Left forelimb (tissue), 1 donor: ENCODE data around the gene VDAC1.
"Not testable (repeated sequence)": the region's sequence is repeated elsewhere in the genome, so short reads cannot be mapped to it uniquely, and the experiment has no call there.

Source experiments
- DNase-seq: peaks from one replicate; pipeline ENCODE4 v3.0.0-alpha.2; 2018; ENCODE audit warnings: low spot score

VDAC1 gene

GRCh38 chr5:133967698-133968203, 37.0 kb downstream of the VDAC1 start:
- no peak for DNase-seq

- no peak for DNase-seq
These were observed 37.7 kb downstream of the VDAC1 start for GRCh38 chr5:133967124-133967523.

GRCh38 chr5:133966090-133966489, 38.7 kb downstream of the VDAC1 start:
- no peak for DNase-seq

- DNase-seq = no peak
These were observed 41.2 kb downstream of the VDAC1 start for GRCh38 chr5:133963493-133964128.

GRCh38 chr5:133962801-133963476, 41.8 kb downstream of the VDAC1 start:
- no peak for DNase-seq

- DNase-seq = no peak
These were observed 42.6 kb downstream of the VDAC1 start for GRCh38 chr5:133962131-133962530.

- DNase-seq = no peak
These were observed 45.1 kb downstream of the VDAC1 start for GRCh38 chr5:133959643-133960042.

GRCh38 chr5:133957591-133957990, 47.2 kb downstream of the VDAC1 start:
- no peak for DNase-seq

GRCh38 chr5:133957080-133957479, 47.7 kb downstream of the VDAC1 start:
- DNase-seq = no peak

GRCh38 chr5:133956196-133956595, 48.6 kb downstream of the VDAC1 start:
- not testable (repeated sequence) for DNase-seq

- no peak for DNase-seq
These were observed 51.1 kb downstream of the VDAC1 start for GRCh38 chr5:133953568-133954145.

- no peak for DNase-seq
These were observed 51.8 kb downstream of the VDAC1 start for GRCh38 chr5:133952729-133953567.

- DNase-seq = no peak
These were observed 53.8 kb downstream of the VDAC1 start for GRCh38 chr5:133950821-133951612.

GRCh38 chr5:133948721-133949120, 56.1 kb downstream of the VDAC1 start:
- DNase-seq = no peak

GRCh38 chr5:133947431-133947841, 57.3 kb downstream of the VDAC1 start:
- no peak for DNase-seq

GRCh38 chr5:133945568-133945967, 59.2 kb downstream of the VDAC1 start:
- DNase-seq = no peak

GRCh38 chr5:133944263-133945185, 60.3 kb downstream of the VDAC1 start:
- no peak for DNase-seq

GRCh38 chr5:133943475-133943817, 61.3 kb downstream of the VDAC1 start:
- no peak for DNase-seq

GRCh38 chr5:133942614-133943474, 61.9 kb downstream of the VDAC1 start:
- DNase-seq = no peak
